A549 (cell line): ENCODE results near the gene SGIP1.

Experiments
- CHD4 ChIP-seq: fragments of 200-600 bp; sonication (generic); IDR thresholded peaks from 2 replicates; pipeline ENCODE4 v1.6.1; 2016; ENCODE audit warnings: antibody characterized with exemption, mild to moderate bottlenecking, borderline replicate concordance
- CTCF ChIP-seq: fragments of >200 bp; sonication (Bioruptor Twin); formaldehyde crosslinking; IDR thresholded peaks from 3 replicates; pipeline ENCODE4 v1.5.1; 2016
- EP300 ChIP-seq, 2 experiments: fragments of >200 bp; sonication (Bioruptor Twin); formaldehyde crosslinking; IDR thresholded peaks; 2 replicates in 1 of 2; 3 replicates in 1 of 2; pipeline ENCODE4 v1.6.1; 2016 to 2017
- RAD21 ChIP-seq, 2 experiments: fragments of >200 bp in 1 of 2; sonication (Bioruptor Twin) in 1 of 2; formaldehyde crosslinking in 1 of 2; IDR thresholded peaks in 1 of 2; conservative IDR thresholded peaks in 1 of 2; 2 replicates in 1 of 2; 3 replicates in 1 of 2; pipeline ENCODE4 v1.6.1; 2012 to 2018; ENCODE audit warnings: inconsistent platforms in 1 of 2
- TP53 ChIP-seq: fragments of 250-450 bp; sonication (Bioruptor Pico); IDR thresholded peaks from 2 replicates; pipeline ENCODE4 v1.5.0; 2021; ENCODE audit warnings: mild to moderate bottlenecking, moderate library complexity

DNA sequence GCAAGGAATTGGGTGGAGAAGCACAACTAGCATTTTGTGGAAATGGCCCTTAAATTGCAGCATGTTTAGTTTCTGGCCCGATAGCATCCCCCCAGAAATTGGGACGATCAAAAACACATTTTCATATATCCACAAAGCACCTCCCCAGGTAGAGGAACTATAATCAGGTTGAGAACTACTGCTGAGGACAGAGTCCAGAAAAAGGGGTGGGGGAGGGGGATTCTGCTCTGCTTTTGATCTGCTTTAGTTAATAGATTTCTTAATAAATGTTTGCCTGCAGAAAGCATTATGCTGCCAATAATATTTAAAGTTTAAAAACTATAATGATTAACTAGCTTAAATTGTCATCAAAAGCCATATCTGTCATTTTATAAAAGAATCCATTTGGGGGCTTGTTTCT, 203.9 kb downstream of the SGIP1 start:
- TF ChIP-seq CTCF (no peak), CHD4 (no peak), EP300 (IDR thresholded peaks at IDR 0.05) (no peak), TP53 (CRISPR knock-in tag) (no peak), RAD21 (conservative IDR thresholded peaks at IDR 0.05 in 1 of 2, IDR thresholded peaks at IDR 0.05 in 1 of 2) (no peak)
